Choroid plexus epithelial cell (primary cell): ENCODE data around the gene ABCF3.

Experiments used
- DNase-seq: peaks from one replicate; pipeline ENCODE4 v3.0.0-alpha.2; 2010; ENCODE audit warnings: low read depth
- H3K4me3 ChIP-seq: 2 replicates; pipeline ENCODE4 v1.5.1; 2011; ENCODE audit warnings: low read depth, mild to moderate bottlenecking, control low read depth, low read length, moderate library complexity
- CTCF ChIP-seq: conservative IDR thresholded peaks from 2 replicates; pipeline ENCODE4 v1.5.1; 2011; ENCODE audit warnings: low read depth, mild to moderate bottlenecking, control low read depth, inconsistent platforms, low read length, moderate library complexity

The ABCF3 gene

GRCh38 chr3:184186184-184186901 is at the start of gene ABCF3:
ABCF3 (plus strand) TSS chr3:184186199; CDS start chr3:184186208, 9 bp downstream.
- peak; percentile 49 for DNase-seq

GRCh38 chr3:184140436-184140835 is 45.6 kb upstream of the ABCF3 start:
- no peak for DNase-seq
- no peak overlapping the region for H3K4me3 ChIP-seq
- no peak for TF ChIP-seq CTCF

More at GRCh38 chr3:184186184-184186901, at the start of gene ABCF3:
- H3K4me3 ChIP-seq = peak within 1 kb of the TSS; percentile 97
- no peak for TF ChIP-seq CTCF

- no peak for DNase-seq
- no peak for TF ChIP-seq CTCF
Observed at GRCh38 chr3:184142199-184142598, 43.8 kb upstream of the ABCF3 start.

GRCh38 chr3:184143327-184143726 is 42.7 kb upstream of the ABCF3 start:
- DNase-seq = no peak
- no peak overlapping the region for H3K4me3 ChIP-seq
- TF ChIP-seq CTCF = no peak

More at GRCh38 chr3:184142199-184142598, 43.8 kb upstream of the ABCF3 start:
- no peak overlapping the region for H3K4me3 ChIP-seq

- no peak overlapping the region for H3K4me3 ChIP-seq
- no peak for DNase-seq
- TF ChIP-seq CTCF = no peak
Observed at GRCh38 chr3:184144505-184144904, 41.5 kb upstream of the ABCF3 start.

GRCh38 chr3:184145111-184145524 is 40.9 kb upstream of the ABCF3 start:
- TF ChIP-seq CTCF = peak; percentile 67
- peak; percentile 78 for DNase-seq
- no peak overlapping the region for H3K4me3 ChIP-seq

GRCh38 chr3:184145751-184146270 is 40.2 kb upstream of the ABCF3 start:
- no peak for TF ChIP-seq CTCF

More at GRCh38 chr3:184145751-184146270, 40.2 kb upstream of the ABCF3 start:
- no peak for DNase-seq
- H3K4me3 ChIP-seq = no peak overlapping the region
